HepG2 (cell line): ENCODE data around the gene TPM2. TPM values are rescaled to one million over a fixed set of nuclear protein-coding genes. Genes with fewer than 3 reads are reported as not detected.

Experiments used
- ATAC-seq: fragments of 200-7000 bp; cut with Tn5 transposase; 3 replicates; pipeline ENCODE4 v1.9.1; 2020; ENCODE audit warnings: mild to moderate bottlenecking, moderate library complexity
- BruUV-seq: library from RNA; stranded (reverse); fragments of 400-500 nt; replicated peaks from 2 replicates; lab custom pipeline; 2021; lab: Mats Ljungman, UMichigan
- CTCF ChIA-PET: fragments of 300-600 bp; formaldehyde crosslinking; extraction: SDS; loops from one replicate; lab custom pipeline; 2021; ENCODE audit warnings: low total read pairs, inconsistent platforms, low intra/inter-chr PET ratio; lab: Yijun Ruan, JAX
- POLR2A ChIA-PET: fragments of 350-600 bp; sonication (Branson Sonifier 250); formaldehyde crosslinking; loops from one replicate; lab custom pipeline; 2020; ENCODE audit warnings: antibody characterized with exemption, inconsistent platforms; lab: Yijun Ruan, JAX
- DNase-seq: peaks from one replicate; pipeline ENCODE4 v3.0.0-alpha.2; 2015; ENCODE audit warnings: low spot score
- FAIRE-seq: peaks from 3 replicates; lab custom pipeline; 2011; peaks lifted over from hg19 to GRCh38; lab: Jason Lieb, UNC
- H2AFZ ChIP-seq: one replicate; pipeline ENCODE4 v1.6.1; 2011; ENCODE audit warnings: low read length, inconsistent platforms
- H3K27ac ChIP-seq: fragments of 300-600 bp; 3 replicates; pipeline ENCODE4 v1.8.0; 2011; ENCODE audit warnings: mixed run types, mild to moderate bottlenecking, mixed read lengths, low read length, inconsistent platforms; ENCODE audit not compliant: insufficient read depth; ENCODE audit errors: extremely low read length
- H3K27me3 ChIP-seq, 2 experiments: fragments of 200-600 bp in 1 of 2; 2 replicates in 1 of 2; 3 replicates in 1 of 2; pipeline versions ENCODE4 v1.6.0 to v1.8.0; 2011; ENCODE audit warnings: low read length in 2 of 2, mild to moderate bottlenecking in 2 of 2, moderate library complexity in 2 of 2, inconsistent platforms in 1 of 2; ENCODE audit not compliant: insufficient read depth in 2 of 2, control insufficient read depth in 1 of 2
- H3K36me3 ChIP-seq, 2 experiments: fragments of 200-600 bp in 1 of 2; replicated peaks in 1 of 2; 2 replicates in 1 of 2; 3 replicates in 1 of 2; pipeline versions ENCODE4 v1.5.1 to v1.8.0; 2011; ENCODE audit warnings: low read length in 2 of 2, inconsistent platforms in 1 of 2; ENCODE audit not compliant: insufficient read depth in 2 of 2, control insufficient read depth in 1 of 2
- H3K4me1 ChIP-seq: 2 replicates; pipeline ENCODE4 v1.5.1; 2012; ENCODE audit warnings: low read length, inconsistent platforms; ENCODE audit not compliant: insufficient read depth
- H3K4me2 ChIP-seq: 2 replicates; pipeline ENCODE4 v1.6.0; 2011; ENCODE audit warnings: low read depth, low read length, inconsistent platforms
- H3K4me3 ChIP-seq, 3 experiments: fragments of 200-600 bp in 1 of 3; sonication (generic), shearing (Covaris generic) in 1 of 3; replicated peaks in 1 of 3; 2 replicates each; pipeline ENCODE4 v1.5.1; 2011 to 2016; ENCODE audit warnings: low read length in 3 of 3, inconsistent platforms in 2 of 3, low read depth in 2 of 3, mild to moderate bottlenecking in 2 of 3, control low read depth in 1 of 3, mixed read lengths in 1 of 3; ENCODE audit not compliant: insufficient read depth in 1 of 3
- H3K79me2 ChIP-seq: one replicate; pipeline ENCODE4 v1.6.1; 2011; ENCODE audit warnings: low read length, inconsistent platforms; ENCODE audit not compliant: insufficient read depth
- H3K9ac ChIP-seq: 2 replicates; pipeline ENCODE4 v1.6.0; 2011; ENCODE audit warnings: mild to moderate bottlenecking, low read depth, low read length, inconsistent platforms; ENCODE audit not compliant: insufficient read depth
- H3K9me3 ChIP-seq: 2 replicates; pipeline ENCODE4 v1.5.1; 2012; ENCODE audit warnings: mild to moderate bottlenecking, low read length
- H4K20me1 ChIP-seq: 2 replicates; pipeline ENCODE4 v1.6.0; 2011; ENCODE audit warnings: inconsistent platforms, mild to moderate bottlenecking, low read length, moderate library complexity; ENCODE audit not compliant: insufficient read depth
- HNRNPUL1 ChIP-seq: fragments of 200-400 bp; formaldehyde crosslinking; IDR thresholded peaks from 2 replicates; pipeline ENCODE4 v1.6.1; 2017; ENCODE audit warnings: low read depth, mild to moderate bottlenecking, low read length, moderate library complexity
- MED13 ChIP-seq: sonication (generic); formaldehyde crosslinking; IDR thresholded peaks from 2 replicates; pipeline ENCODE4 v1.5.0; 2020; ENCODE audit warnings: missing genetic modification reagents
- RBM22 ChIP-seq: fragments of 200-400 bp; formaldehyde crosslinking; optimal IDR thresholded peaks from 2 replicates; pipeline ENCODE3; 2017; ENCODE audit warnings: mild to moderate bottlenecking, low read length, moderate library complexity
- THAP11 ChIP-seq: IDR thresholded peaks from 2 replicates; pipeline ENCODE4 v1.6.1; 2016; ENCODE audit warnings: missing biosample characterization, missing genetic modification reagents
- ZNF234 ChIP-seq: sonication (generic); formaldehyde crosslinking; conservative IDR thresholded peaks from 2 replicates; pipeline ENCODE4 v1.5.1; 2020; ENCODE audit warnings: mild to moderate bottlenecking, missing genetic modification reagents
- ZNF720 ChIP-seq: sonication (generic); formaldehyde crosslinking; IDR thresholded peaks from 2 replicates; pipeline ENCODE4 v1.4.0; 2020; ENCODE audit warnings: missing genetic modification reagents
- WGBS: methylation state at CpG from one replicate; pipeline ENCODE4 v1.1.6; 2017; ENCODE audit warnings: low lambda C conversion rate; 5-methylcytosine and 5-hydroxymethylcytosine counted together
- in situ Hi-C: cut with HindIII; loops from 2 replicates; pipeline ENCODE4 v1.10.0; 2017; ENCODE audit warnings: low pct_unique_long_range_greater_than_20kb; ENCODE audit not compliant: extremely low pct_ligation_motif_present
- intact Hi-C: fragments of 100-400 bp; cut with micrococcal nuclease; formaldehyde crosslinking; loops from one replicate; pipeline ENCODE4 v1.10.0; 2022; ENCODE audit not compliant: unreplicated experiment
- polyA plus RNA-seq, 8 experiments: library from polyadenylated mRNA; depleted of rRNA in 3 of 8; stranded (reverse) in 7 of 8; unstranded in 1 of 8; fragments of >200 nt; fragmentation: Illumina TruSeq in 4 of 8; extraction: Trizol in 4 of 8; gene quantifications; 2 replicates each; pipeline versions ENCODE4 v1.2.1 to v1.2.3, GENCODE V29; 2011 to 2016; ENCODE audit warnings: low read depth in 4 of 8, missing spikeins in 1 of 8, mixed read lengths in 1 of 8; ENCODE audit not compliant: insufficient read depth in 1 of 8
- total RNA-seq, 5 experiments: library from RNA; depleted of rRNA; stranded (reverse); fragments of >200 nt; fragmentation: Illumina TruSeq; extraction: Trizol; gene quantifications; 2 replicates each; pipeline ENCODE4 v1.2.3, GENCODE V29; 2016; ENCODE audit warnings: low read depth in 1 of 5
- TF ChIP-seq, protein P1 (sequence below): sonication (generic); formaldehyde crosslinking; IDR thresholded peaks from 2 replicates; pipeline ENCODE4 v1.5.0; 2020; ENCODE audit warnings: mild to moderate bottlenecking, missing genetic modification reagents, borderline replicate concordance
- TF ChIP-seq, protein P2 (sequence below): sonication (generic); formaldehyde crosslinking; IDR thresholded peaks from 2 replicates; pipeline ENCODE4 v1.4.0; 2020; ENCODE audit warnings: missing genetic modification reagents
- TF ChIP-seq, protein P3 (sequence below): sonication (generic); formaldehyde crosslinking; IDR thresholded peaks from 2 replicates; pipeline ENCODE4 v1.5.0; 2020; ENCODE audit warnings: mild to moderate bottlenecking, missing genetic modification reagents, borderline replicate concordance

TPM2 gene
- total and polyA plus RNA-seq, 2 of the 13 experiments (the other 11 are each of a cell fraction or from before 2014, with no cell fraction given): 3.1 to 10.7 TPM

DNA sequence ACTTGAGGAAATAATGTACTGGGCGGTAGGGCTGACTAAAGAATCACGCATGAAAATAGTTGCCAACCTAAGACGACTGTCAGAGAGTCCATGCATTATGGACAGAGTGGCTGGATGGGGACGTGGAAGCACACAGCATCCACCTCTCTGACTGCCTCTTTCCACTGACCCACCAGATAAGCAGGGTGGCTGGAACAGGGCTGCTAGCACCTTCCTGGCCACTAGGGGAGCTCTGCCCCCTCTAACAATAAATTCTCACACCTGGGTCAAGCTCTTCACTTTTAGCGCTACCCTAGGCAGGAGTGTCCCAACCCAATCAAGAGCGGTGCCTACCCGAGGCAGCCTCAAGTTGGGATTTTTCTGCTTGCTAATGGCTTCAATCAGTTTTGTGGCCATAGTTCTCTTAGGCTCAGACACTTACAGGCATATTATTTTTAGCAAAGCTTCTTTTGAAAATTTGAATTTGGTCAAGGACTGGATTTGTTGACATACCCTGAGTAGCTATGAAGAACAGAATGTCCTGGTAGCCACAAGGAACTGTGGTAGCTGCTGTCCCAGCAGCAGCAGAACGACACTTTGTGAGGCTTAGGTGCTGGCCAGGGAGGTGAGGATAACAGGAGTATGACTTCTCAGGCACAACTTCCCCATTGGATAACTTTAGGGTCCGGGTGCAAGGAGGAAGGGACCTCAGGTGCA lies 6.9 kb upstream of the TPM2 start:
- H3K36me3 ChIP-seq: peaks cover 24 to 49% of the 10 kb centered on the region in 2 experiments; a peak in 4 of 5 replicates
- ATAC-seq: peak; percentile 92
- FAIRE-seq: peak; percentile 64
- H2AFZ ChIP-seq: no peak overlapping the region
- no peak overlapping the region for H3K4me2 ChIP-seq
- DNase-seq: peak; percentile 59
- peaks cover 19% of the 10 kb centered on the region for H3K4me1 ChIP-seq
- no TSS peak for BruUV-seq
- no peaks in the 10 kb centered on the region for H3K9me3 ChIP-seq
- no peak overlapping the region for H3K4me3 ChIP-seq
- intact Hi-C loops: loop anchor here (2.0 to 10.0 kb wide), 2 partner anchors 36 to 52 kb away; no protein-coding TSS in a partner anchor
- H3K27me3 ChIP-seq: no peaks in the 10 kb centered on the region
- POLR2A ChIA-PET: interaction anchor here (0.6 to 2.3 kb wide), 13 partner anchors 9 to 60 kb away, joined by 3 to 12 read pairs (median 7); partner anchors contain the start of genes ARHGEF39, CA9, CCDC107 and CREB3
- no peak overlapping the region for H3K27ac ChIP-seq
- no peaks in the 10 kb centered on the region for H3K79me2 ChIP-seq
- 47% methylated on average over 8 of the region's 9 CpGs for WGBS
- H3K9ac ChIP-seq: no peak overlapping the region
- in situ Hi-C loops: loop anchor here (5.0 kb wide), 1 partner anchor 34 kb away; no protein-coding TSS in a partner anchor
- H4K20me1 ChIP-seq: no peaks in the 10 kb centered on the region
- CTCF ChIA-PET: interaction anchor here (1.5 kb wide), 2 partner anchors 31 to 38 kb away, joined by 5 to 9 read pairs; partner anchors contain the start of genes ARHGEF39, CCDC107 and RMRP
- TF ChIP-seq ZNF720 (no peak), ZNF234 (CRISPR knock-in tag) (no peak), MED13 (no peak), HNRNPUL1 (no peak), RBM22 (peak; percentile 29), THAP11 (CRISPR knock-in tag) (peak; percentile 62; the same call in 1 of the 2 replicates)
- TF ChIP-seq, protein P1, sequence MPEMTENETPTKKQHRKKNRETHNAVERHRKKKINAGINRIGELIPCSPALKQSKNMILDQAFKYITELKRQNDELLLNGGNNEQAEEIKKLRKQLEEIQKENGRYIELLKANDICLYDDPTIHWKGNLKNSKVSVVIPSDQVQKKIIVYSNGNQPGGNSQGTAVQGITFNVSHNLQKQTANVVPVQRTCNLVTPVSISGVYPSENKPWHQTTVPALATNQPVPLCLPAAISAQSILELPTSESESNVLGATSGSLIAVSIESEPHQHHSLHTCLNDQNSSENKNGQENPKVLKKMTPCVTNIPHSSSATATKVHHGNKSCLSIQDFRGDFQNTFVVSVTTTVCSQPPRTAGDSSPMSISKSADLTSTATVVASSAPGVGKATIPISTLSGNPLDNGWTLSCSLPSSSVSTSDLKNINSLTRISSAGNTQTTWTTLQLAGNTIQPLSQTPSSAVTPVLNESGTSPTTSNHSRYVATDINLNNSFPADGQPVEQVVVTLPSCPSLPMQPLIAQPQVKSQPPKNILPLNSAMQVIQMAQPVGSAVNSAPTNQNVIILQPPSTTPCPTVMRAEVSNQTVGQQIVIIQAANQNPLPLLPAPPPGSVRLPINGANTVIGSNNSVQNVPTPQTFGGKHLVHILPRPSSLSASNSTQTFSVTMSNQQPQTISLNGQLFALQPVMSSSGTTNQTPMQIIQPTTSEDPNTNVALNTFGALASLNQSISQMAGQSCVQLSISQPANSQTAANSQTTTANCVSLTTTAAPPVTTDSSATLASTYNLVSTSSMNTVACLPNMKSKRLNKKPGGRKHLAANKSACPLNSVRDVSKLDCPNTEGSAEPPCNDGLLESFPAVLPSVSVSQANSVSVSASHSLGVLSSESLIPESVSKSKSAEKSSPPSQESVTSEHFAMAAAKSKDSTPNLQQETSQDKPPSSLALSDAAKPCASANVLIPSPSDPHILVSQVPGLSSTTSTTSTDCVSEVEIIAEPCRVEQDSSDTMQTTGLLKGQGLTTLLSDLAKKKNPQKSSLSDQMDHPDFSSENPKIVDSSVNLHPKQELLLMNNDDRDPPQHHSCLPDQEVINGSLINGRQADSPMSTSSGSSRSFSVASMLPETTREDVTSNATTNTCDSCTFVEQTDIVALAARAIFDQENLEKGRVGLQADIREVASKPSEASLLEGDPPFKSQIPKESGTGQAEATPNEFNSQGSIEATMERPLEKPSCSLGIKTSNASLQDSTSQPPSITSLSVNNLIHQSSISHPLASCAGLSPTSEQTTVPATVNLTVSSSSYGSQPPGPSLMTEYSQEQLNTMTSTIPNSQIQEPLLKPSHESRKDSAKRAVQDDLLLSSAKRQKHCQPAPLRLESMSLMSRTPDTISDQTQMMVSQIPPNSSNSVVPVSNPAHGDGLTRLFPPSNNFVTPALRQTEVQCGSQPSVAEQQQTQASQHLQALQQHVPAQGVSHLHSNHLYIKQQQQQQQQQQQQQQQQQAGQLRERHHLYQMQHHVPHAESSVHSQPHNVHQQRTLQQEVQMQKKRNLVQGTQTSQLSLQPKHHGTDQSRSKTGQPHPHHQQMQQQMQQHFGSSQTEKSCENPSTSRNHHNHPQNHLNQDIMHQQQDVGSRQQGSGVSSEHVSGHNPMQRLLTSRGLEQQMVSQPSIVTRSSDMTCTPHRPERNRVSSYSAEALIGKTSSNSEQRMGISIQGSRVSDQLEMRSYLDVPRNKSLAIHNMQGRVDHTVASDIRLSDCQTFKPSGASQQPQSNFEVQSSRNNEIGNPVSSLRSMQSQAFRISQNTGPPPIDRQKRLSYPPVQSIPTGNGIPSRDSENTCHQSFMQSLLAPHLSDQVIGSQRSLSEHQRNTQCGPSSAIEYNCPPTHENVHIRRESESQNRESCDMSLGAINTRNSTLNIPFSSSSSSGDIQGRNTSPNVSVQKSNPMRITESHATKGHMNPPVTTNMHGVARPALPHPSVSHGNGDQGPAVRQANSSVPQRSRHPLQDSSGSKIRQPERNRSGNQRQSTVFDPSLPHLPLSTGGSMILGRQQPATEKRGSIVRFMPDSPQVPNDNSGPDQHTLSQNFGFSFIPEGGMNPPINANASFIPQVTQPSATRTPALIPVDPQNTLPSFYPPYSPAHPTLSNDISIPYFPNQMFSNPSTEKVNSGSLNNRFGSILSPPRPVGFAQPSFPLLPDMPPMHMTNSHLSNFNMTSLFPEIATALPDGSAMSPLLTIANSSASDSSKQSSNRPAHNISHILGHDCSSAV (CRISPR knock-in tag): no peak
- TF ChIP-seq, protein P2, sequence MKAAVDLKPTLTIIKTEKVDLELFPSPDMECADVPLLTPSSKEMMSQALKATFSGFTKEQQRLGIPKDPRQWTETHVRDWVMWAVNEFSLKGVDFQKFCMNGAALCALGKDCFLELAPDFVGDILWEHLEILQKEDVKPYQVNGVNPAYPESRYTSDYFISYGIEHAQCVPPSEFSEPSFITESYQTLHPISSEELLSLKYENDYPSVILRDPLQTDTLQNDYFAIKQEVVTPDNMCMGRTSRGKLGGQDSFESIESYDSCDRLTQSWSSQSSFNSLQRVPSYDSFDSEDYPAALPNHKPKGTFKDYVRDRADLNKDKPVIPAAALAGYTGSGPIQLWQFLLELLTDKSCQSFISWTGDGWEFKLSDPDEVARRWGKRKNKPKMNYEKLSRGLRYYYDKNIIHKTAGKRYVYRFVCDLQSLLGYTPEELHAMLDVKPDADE (CRISPR knock-in tag): no peak
- TF ChIP-seq, protein P3, sequence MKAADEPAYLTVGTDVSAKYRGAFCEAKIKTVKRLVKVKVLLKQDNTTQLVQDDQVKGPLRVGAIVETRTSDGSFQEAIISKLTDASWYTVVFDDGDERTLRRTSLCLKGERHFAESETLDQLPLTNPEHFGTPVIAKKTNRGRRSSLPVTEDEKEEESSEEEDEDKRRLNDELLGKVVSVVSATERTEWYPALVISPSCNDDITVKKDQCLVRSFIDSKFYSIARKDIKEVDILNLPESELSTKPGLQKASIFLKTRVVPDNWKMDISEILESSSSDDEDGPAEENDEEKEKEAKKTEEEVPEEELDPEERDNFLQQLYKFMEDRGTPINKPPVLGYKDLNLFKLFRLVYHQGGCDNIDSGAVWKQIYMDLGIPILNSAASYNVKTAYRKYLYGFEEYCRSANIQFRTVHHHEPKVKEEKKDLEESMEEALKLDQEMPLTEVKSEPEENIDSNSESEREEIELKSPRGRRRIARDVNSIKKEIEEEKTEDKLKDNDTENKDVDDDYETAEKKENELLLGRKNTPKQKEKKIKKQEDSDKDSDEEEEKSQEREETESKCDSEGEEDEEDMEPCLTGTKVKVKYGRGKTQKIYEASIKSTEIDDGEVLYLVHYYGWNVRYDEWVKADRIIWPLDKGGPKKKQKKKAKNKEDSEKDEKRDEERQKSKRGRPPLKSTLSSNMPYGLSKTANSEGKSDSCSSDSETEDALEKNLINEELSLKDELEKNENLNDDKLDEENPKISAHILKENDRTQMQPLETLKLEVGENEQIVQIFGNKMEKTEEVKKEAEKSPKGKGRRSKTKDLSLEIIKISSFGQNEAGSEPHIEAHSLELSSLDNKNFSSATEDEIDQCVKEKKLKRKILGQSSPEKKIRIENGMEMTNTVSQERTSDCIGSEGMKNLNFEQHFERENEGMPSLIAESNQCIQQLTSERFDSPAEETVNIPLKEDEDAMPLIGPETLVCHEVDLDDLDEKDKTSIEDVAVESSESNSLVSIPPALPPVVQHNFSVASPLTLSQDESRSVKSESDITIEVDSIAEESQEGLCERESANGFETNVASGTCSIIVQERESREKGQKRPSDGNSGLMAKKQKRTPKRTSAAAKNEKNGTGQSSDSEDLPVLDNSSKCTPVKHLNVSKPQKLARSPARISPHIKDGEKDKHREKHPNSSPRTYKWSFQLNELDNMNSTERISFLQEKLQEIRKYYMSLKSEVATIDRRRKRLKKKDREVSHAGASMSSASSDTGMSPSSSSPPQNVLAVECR (CRISPR knock-in tag): peak; percentile 23; the same call in 1 of the 2 replicates
